Left ventricle myocardium inferior (tissue), 1 donor: ENCODE data around the gene JUND. TPM values are rescaled to one million over a fixed set of nuclear protein-coding genes. Genes with fewer than 3 reads are reported as not detected.

Source experiments
- DNase-seq: peaks from one replicate; pipeline ENCODE4 v3.0.0-alpha.2; 2020
- H3K27ac ChIP-seq: fragments of 200-600 bp; replicated peaks from 2 replicates; pipeline ENCODE4 v1.8.0; 2021
- H3K27me3 ChIP-seq: fragments of 200-600 bp; 2 replicates; pipeline ENCODE4 v1.8.0; 2021; ENCODE audit warnings: low read depth
- H3K36me3 ChIP-seq: fragments of 200-600 bp; 2 replicates; pipeline ENCODE4 v1.8.0; 2021
- H3K4me1 ChIP-seq: fragments of 200-600 bp; 2 replicates; pipeline ENCODE4 v1.8.0; 2021
- H3K4me3 ChIP-seq: fragments of 200-600 bp; 2 replicates; pipeline ENCODE4 v1.8.0; 2021; ENCODE audit warnings: mild to moderate bottlenecking, moderate library complexity
- H3K9me3 ChIP-seq: fragments of 200-600 bp; replicated peaks from 2 replicates; pipeline ENCODE4 v1.8.0; 2021
- intact Hi-C: fragments of 100-400 bp; cut with micrococcal nuclease; formaldehyde crosslinking; loops from one replicate; pipeline ENCODE4 v1.11.0; 2022
- total RNA-seq: library from RNA; stranded (reverse); fragmentation: NEBNext Ultra II Directional; extraction: Animal tissue kit (Norgen Biotek cat#: 25700); gene quantifications from one replicate; pipeline ENCODE4 v1.2.1, GENCODE V29; 2021
- TF ChIP-seq, protein P1 (sequence below): fragments of 200-600 bp; IDR thresholded peaks from 2 replicates; pipeline ENCODE4 v1.8.0; 2021; ENCODE audit warnings: antibody characterized with exemption, mild to moderate bottlenecking, borderline replicate concordance
- donor health status: DM: no; HTN: yes; CAD: no; lungs with severe emphysema.

The JUND gene
- total RNA-seq, 1 donor from 2014 or later, result 107 TPM

- TF ChIP-seq, protein P1, sequence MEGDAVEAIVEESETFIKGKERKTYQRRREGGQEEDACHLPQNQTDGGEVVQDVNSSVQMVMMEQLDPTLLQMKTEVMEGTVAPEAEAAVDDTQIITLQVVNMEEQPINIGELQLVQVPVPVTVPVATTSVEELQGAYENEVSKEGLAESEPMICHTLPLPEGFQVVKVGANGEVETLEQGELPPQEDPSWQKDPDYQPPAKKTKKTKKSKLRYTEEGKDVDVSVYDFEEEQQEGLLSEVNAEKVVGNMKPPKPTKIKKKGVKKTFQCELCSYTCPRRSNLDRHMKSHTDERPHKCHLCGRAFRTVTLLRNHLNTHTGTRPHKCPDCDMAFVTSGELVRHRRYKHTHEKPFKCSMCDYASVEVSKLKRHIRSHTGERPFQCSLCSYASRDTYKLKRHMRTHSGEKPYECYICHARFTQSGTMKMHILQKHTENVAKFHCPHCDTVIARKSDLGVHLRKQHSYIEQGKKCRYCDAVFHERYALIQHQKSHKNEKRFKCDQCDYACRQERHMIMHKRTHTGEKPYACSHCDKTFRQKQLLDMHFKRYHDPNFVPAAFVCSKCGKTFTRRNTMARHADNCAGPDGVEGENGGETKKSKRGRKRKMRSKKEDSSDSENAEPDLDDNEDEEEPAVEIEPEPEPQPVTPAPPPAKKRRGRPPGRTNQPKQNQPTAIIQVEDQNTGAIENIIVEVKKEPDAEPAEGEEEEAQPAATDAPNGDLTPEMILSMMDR, result peak; percentile 93
- H3K4me3 ChIP-seq, result no peak overlapping the region
Observed at GRCh38 chr19:18251587-18252369, 29.6 kb downstream of the JUND start.

GRCh38 chr19:18249834-18250233, 31.6 kb downstream of the JUND start:
- TF ChIP-seq, protein P1, result no peak

More at GRCh38 chr19:18251587-18252369, 29.6 kb downstream of the JUND start:
- Histone ChIP-seq H3K36me3 (no peaks in the 10 kb centered on the region), H3K27me3 (peaks cover 30% of the 10 kb centered on the region), H3K9me3 (peaks cover 10% of the 10 kb centered on the region), H3K27ac (no peak overlapping the region), H3K4me1 (no peaks in the 10 kb centered on the region)
- intact Hi-C loops, result loop anchor here (5.0 to 10.0 kb wide), 2 partner anchors 44 to 137 kb away; no protein-coding TSS in a partner anchor
- peak; percentile 69 for DNase-seq

GRCh38 chr19:18245297-18245696, 36.1 kb downstream of the JUND start:
- no peak overlapping the region for H3K4me3 ChIP-seq
- no peak overlapping the region for H3K27ac ChIP-seq
- peaks cover 3% of the 10 kb centered on the region for H3K27me3 ChIP-seq
- H3K9me3 ChIP-seq, result peaks cover 7% of the 10 kb centered on the region
- H3K4me1 ChIP-seq, result no peaks in the 10 kb centered on the region
- no peak for DNase-seq
- TF ChIP-seq, protein P1, result no peak
- no peaks in the 10 kb centered on the region for H3K36me3 ChIP-seq
- intact Hi-C loops, result no loop called here

More at GRCh38 chr19:18249834-18250233, 31.6 kb downstream of the JUND start:
- H3K27ac ChIP-seq, result no peak overlapping the region
- H3K4me1 ChIP-seq, result no peaks in the 10 kb centered on the region
- no peak for DNase-seq
- peaks cover 10% of the 10 kb centered on the region for H3K9me3 ChIP-seq
- intact Hi-C loops, result loop anchor here (5.0 to 10.0 kb wide), 2 partner anchors 43 to 135 kb away; no protein-coding TSS in a partner anchor
- peaks cover 21% of the 10 kb centered on the region for H3K27me3 ChIP-seq
- no peaks in the 10 kb centered on the region for H3K36me3 ChIP-seq
- no peak overlapping the region for H3K4me3 ChIP-seq

- Histone ChIP-seq H3K4me3 (no peak overlapping the region), H3K36me3 (no peaks in the 10 kb centered on the region), H3K9me3 (no peaks in the 10 kb centered on the region), H3K4me1 (no peaks in the 10 kb centered on the region), H3K27ac (no peak overlapping the region), H3K27me3 (peaks cover 41% of the 10 kb centered on the region)
- intact Hi-C loops, result no loop called here
- DNase-seq, result no peak
- TF ChIP-seq, protein P1, result no peak
Observed at GRCh38 chr19:18239303-18239702, 42.1 kb downstream of the JUND start.

- intact Hi-C loops, result no loop called here
Observed at GRCh38 chr19:18234194-18234593, 47.2 kb downstream of the JUND start.

More at GRCh38 chr19:18234194-18234593, 47.2 kb downstream of the JUND start:
- peaks cover 11% of the 10 kb centered on the region for H3K9me3 ChIP-seq
- H3K27ac ChIP-seq, result no peak overlapping the region
- no peak overlapping the region for H3K4me3 ChIP-seq
- TF ChIP-seq, protein P1, result no peak
- peaks cover 9% of the 10 kb centered on the region for H3K4me1 ChIP-seq
- H3K27me3 ChIP-seq, result peaks cover 83% of the 10 kb centered on the region
- H3K36me3 ChIP-seq, result no peaks in the 10 kb centered on the region
- DNase-seq, result no peak
